ENCODE results near the gene KDM4B. TPM values are rescaled to one million over a fixed set of nuclear protein-coding genes. Genes with fewer than 3 reads are reported as not detected.

Gene KDM4B
- total RNA-seq, 1 donor from 2014 or later = 27.6 TPM

DNA sequence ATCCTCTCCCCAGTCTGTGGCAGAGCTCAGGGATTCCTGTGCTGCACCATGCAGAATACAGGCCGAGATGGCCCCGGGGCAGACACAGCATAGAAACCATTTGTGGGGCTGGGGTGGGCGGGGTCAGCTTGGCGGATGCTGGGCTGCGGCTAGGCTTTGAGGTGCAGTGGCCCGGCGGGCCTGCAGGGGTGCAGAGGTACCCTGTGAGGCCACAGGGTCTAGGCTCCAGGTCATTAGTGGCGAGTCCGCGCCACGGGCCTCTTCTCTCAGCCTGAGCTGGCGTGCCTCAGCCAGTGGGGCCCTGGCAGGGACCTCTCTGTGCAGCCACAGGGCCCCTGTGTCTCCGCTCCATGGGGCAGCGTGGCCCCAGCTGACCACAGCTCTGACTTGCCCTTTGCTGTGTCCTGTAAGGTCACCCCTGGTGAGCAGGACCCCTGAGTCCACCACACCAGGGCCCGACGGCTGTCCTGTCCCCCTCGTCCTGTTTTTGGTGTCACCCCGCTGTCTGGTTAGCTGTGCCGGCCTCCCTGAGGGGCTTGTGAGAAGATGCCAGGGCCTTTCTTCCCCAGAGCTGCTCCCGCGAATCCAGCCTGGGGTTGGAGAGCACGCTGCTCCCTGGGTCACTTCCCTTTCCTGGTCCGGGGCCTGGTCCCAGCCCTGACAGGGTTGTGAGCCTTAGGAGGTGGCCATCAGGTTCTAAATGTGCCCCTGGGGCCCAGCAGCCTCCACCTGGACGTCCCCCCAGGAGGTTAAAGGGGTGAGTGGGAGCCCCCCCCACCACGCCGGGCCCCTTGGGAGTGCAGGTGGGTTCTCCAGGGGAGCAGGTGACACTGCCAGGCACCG, 12.1 kb downstream of the KDM4B start:
- DNase-seq (ENCODE audit: low spot score) = no peak
- intact Hi-C loops (cut with DNase I) = no loop called here

DNA sequence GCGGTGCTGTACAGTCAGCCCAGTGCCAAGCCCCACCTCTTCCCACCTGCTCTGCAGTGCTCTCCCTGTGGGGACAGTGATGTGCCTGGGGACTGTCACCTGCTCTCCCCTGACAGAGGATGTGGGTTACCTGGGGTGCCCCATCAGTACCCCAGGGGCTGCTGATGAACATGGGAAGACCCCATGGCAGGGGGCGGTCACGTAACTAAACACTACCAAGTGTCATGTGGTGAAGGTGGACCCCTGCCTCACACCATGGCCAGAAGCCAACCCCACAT, 12.7 kb downstream of the KDM4B start:
- DNase-seq (ENCODE audit: low spot score) = peak; percentile 72
- intact Hi-C loops (cut with DNase I) = no loop called here

DNA sequence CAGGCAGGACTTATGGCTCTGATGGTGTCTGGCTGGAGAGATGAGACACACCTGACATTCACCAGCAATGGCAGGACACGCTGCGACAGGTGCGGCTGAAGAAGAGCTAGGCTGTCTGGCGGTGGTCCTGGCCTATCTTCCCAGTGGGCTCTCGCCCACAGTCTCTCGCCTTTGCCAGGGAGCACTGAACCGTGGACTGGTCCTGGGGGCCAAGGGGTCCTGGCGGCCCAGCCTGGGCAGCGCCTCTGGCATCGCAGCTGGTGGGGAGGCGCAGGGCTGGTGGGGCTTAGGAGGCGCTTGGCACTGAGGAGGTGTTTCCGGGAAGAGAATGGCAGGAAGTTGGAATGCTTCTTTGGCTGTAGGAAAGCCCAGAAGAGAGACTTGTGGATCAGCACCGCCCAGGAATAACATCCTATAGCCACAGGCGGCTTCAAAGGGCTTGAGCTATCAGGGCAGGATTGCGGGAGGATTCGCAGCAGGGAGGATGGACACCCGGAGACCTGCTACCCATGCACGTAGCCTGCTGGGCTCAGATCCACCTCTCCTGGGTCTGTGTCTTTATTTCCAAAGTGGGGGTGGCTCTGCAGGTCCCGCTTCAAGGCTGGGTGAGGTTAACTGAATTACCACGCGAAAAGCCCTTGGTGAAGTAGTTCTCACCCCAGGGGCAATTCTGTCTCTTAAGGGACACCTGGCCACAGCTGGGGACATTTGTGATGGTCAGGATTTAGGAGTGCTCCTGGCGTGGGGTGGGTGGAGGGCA, 14.6 kb downstream of the KDM4B start:
- peak; percentile 68 for DNase-seq (ENCODE audit: low spot score)
- intact Hi-C loops (cut with DNase I) = no loop called here

DNA sequence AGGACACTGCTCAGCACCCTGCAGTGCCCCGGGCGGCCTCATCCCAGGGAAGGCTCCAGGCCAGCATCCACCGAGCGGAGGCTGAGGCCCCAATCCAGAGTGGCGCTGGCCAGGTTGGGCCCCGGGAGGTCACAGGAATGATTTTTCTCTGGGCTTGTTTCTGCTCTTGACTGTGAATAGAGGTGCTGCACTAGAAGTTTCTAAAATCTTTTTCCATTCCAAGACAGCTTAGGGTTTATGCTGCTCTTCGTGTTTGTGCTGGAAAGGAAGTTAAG, 15.1 kb downstream of the KDM4B start:
- DNase-seq (ENCODE audit: low spot score) = no peak
- intact Hi-C loops (cut with DNase I) = no loop called here

DNA sequence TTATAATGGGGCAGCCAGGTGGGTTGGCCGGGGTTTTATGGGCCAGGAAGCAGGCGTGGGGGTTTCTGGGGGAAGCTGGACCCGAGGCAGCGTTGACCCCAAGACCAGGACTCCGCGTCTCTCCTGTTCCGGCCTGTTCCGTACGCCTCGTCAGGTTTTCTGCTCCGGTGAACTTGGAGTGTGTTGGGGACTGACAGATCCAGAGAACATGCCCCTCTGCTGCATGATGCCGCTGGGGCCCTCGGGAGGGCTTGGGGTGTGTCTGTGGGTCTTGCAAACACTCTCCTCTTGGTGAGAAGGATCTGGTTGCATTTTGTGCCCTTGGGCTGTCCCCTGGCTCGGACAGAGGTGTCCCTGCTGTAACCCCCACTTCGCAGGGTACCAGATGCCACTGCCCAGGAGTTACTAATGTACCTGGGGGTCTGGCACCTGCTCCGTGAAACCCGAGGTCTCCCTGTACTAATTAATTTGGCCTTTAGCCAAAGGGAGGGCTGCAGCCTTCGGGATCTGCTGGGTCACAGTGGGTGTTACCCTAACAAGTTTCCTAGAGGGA, 15.6 kb downstream of the KDM4B start:
- intact Hi-C loops (cut with DNase I) = no loop called here
- DNase-seq (ENCODE audit: low spot score) = no peak

DNA sequence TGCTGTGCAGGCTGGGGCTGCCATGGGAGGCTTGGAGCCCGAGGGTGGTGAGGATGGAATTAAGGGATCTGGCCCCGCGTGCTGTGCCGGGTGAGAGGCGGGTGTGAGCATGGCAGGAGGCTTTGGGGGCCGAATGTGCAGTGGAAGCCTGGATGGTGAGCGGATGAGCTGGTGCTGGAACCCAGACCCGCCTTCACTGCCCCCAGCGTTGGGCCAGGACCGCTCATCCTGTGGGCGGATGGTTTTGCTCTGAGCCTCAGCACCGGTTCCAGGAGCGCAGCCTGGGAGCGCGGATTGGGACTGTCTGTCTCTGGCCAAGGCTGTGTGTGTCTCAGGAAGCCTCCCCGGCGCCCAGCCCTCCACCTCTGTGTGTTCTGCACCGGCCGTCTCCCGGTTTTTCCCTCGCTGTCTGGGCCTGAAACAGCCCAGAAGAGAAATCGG, 16.7 kb downstream of the KDM4B start:
- DNase-seq (ENCODE audit: low spot score) = no peak
- intact Hi-C loops (cut with DNase I) = no loop called here

DNA sequence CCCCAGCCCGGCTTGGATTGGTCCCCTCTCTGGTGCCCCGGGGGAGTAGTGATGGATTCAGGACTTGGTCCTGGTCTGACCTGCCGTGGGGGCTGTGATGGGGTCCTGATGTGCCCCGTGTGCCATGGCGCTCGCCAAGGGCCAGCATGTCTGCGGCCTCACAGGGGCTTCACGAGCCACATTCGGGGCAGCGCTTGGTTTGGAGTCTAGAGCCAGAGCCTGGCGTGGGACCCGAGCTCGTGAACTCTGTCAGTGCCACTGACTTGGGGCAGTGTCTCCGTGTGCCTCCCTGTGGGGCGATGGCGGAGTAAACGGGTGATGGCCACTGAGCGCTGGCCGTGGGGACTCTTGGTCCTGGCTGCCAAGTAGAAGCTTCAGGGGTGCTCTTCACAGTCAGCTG, 17.1 kb downstream of the KDM4B start:
- intact Hi-C loops (cut with DNase I) = no loop called here
- DNase-seq (ENCODE audit: low spot score) = no peak

DNA sequence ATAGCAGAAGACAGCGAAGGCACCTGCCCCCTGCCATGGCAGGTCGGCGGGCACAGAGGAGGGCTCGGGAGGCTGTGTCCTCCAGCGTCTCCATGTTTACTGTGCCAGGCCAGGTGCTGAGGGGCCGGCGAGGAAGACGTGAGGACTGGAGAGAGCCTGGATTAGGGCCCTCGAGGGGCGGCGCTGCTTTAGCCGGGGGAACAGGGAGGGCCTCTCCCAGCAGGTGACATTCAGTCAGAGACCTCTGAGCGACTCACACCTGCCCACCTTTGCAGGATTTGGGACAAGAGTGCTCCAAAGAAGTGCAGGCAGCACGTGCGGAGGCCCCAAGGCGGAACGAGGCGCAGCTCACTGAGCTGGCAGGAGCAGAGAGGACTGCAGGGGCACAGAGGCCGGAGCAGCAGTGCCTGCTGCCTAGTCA, 17.6 kb downstream of the KDM4B start:
- DNase-seq (ENCODE audit: low spot score) = peak; percentile 68
- intact Hi-C loops (cut with DNase I) = no loop called here

DNA sequence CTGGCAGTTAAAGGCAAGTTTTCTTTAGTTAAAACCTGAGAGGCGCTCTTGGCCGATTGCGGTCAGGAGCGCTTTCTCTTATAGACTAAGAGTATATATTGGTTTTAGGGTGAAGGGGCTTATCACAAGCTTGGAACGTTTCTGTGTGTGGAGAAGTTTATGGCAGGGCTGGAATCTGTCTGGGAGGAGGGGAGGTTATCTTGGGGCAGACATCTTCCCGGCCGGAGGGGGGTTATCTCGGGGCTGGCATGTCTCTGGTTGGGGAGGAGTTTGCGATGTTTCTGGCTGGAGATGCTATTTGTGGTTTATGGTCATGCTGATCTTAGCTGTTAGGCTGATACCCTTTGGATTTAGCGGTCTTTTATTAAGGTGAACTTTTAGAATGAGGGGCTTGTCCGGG, 18.3 kb downstream of the KDM4B start:
- intact Hi-C loops (cut with DNase I) = no loop called here
- DNase-seq (ENCODE audit: low spot score) = no peak

DNA sequence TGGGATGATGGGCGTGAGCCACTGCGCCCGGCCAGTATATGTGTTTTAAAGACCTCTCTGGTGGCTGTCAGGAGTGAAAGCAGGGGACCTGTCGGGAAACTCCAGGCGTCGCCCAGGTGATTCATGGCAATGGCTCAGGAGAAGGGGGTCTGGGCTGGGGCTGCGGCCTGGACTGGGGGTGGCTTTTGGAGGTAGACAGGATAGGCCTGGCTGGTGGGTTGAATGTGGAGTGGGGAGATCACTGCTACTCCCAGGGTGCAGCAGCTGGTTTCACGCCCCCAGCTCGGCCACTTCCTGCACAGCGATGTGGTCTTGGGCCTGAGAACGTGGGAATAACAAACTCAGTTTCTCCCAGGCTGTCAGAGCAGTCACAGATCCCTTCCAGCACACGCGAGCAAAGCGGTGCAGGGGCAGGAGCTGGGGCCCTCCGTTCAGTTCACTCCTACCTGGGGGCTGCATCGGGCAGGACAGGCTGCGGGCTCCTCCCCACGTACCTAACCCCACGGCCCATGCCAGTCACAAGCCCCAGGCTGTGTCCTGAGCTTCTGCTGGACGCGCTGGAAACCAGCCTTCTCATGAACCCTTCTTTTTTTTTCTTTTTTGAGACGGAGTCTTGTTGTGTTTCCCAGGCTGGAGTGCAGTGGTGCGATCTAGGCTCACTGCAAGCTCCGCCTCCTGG, 18.9 kb downstream of the KDM4B start:
- intact Hi-C loops (cut with DNase I) = no loop called here
- no peak for DNase-seq (ENCODE audit: low spot score)

DNA sequence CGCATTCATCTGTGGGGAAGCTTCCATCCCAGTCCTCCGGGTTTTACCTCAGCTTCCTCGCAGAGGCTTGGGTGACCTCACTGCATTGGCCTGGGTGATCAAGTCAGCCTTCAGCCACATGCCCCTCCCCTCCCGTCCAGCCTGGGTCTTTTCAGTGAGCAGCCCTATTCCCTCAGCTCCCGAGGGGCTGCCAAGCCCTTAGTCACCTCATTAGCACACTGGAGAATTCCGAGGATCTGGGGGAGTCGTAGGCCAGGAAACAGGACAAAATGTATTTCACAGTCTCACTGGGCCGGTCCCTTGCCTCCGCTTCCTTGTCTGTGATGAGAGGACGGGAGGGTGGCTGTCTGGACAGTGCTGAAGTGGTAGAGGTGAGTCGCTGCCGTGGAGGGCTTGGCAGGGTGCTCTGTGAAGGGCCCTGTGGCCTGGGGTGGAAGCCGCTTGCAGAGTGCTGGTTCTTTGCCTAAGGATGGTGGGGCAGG, 19.9 kb downstream of the KDM4B start:
- intact Hi-C loops (cut with DNase I) = no loop called here
- no peak for DNase-seq (ENCODE audit: low spot score)

DNA sequence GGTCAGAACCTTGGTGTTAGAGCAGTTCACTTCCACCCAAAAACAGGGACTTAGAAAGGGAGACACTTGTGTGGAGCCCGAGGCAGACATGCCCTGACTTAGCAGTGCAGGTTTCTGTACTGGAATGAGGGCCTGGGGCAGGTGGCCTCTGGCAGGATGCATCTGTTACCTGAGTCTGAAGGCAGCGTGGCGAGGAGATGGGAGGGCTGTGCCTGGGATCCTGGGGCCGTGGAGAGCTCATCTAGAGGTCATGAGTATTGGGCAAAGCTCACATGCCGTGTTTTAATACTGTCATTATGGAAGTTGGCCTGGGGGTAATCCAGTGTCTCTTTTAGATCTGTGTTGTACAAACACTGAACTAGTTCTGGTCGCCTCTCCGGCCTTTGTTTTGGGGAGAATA, 21.4 kb downstream of the KDM4B start:
- intact Hi-C loops (cut with DNase I) = no loop called here
- no peak for DNase-seq (ENCODE audit: low spot score)

DNA sequence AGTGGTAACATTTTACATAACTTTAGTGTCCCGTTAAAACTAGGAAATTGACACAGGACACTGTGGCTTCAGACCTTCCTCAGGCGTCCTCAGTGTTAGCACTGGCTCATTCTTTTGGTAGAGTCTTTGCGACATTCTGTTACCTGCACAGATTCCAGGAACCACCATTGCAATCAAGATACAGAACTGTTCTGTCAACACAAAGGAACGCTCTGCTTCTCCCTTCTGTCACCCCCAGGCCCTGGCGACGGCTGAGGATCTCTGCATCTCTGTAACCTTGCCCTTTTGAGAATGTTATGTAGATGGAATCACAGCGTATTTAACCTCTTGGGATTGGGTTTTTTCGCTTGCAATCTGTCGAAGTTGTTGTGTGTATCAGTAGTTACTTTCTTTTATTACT, 22.6 kb downstream of the KDM4B start:
- no peak for DNase-seq (ENCODE audit: low spot score)
- intact Hi-C loops (cut with DNase I) = no loop called here

DNA sequence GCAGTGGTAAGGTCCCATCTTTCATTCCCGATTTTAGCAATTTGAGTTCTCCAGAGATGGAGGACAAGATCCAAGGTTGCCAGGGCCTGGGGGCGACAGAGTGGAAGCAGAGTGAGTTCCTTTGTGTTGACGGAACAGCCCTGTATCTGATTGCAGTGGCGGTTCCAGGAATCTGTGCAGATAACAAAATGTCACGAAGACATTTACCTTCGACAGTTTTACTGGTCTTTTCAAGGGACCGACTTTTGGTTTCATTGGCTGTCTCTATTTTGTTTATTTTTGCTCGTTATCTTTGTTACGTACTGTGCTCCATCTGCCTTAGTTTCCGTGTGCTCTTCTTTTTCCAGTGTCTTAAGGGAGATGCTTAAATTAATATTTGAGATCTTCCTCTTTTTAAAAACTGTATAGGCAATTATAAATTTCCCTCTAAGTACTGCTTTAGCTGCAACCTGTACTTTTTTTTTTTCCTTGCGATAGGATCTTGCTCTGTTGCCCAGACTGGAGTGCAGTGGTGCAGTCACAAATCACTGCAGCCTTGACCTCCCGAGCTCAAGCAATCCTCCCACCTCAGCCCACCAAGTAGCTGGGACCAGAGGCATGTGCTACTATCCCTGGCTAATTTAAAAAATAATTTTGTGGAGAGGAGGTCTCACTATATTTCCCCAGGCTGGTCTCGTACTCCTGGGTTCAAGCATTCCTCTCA, 23.2 kb downstream of the KDM4B start:
- intact Hi-C loops (cut with DNase I) = no loop called here
- no peak for DNase-seq (ENCODE audit: low spot score)

DNA sequence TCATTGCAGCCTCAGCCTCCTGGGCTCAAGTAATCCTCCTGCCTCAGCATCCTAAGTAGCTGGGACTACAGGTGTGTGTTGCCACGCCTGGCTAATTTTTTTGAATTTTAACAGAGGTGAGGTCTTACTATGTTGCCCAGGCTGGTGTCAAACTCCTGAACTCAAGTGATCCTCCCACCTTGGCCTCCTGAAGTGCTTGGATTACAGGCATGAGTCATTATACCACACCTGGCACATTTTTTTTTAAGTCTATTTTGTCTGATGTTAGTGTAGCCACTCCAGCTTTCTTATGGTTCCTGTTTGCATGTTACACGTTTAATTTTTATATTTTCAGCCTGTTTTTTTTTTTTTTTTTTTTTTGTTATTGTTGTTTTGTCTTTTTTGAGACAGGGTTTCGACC, 24.8 kb downstream of the KDM4B start:
- intact Hi-C loops (cut with DNase I) = no loop called here
- no peak for DNase-seq (ENCODE audit: low spot score)

DNA sequence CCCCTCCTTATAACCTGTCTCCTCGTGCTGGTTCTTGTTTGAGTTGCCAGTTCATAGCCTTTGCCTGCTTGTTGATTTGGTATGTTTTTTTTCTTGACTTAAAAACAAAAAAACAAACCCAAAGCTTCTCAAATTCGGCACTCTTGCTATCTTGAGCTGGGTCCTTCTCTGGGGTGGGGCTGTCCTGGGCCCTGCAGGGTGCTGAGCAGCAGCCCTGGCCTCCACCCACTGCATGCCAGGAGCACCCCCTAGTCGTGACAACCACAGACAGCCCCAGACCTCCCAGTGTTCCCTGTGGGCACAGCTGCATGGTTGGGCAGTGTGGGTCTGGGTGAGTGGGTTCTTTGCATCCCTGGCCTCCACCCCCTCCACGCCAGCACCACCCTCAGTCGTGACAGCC, 27.8 kb downstream of the KDM4B start:
- intact Hi-C loops (cut with DNase I) = no loop called here
- no peak for DNase-seq (ENCODE audit: low spot score)

DNA sequence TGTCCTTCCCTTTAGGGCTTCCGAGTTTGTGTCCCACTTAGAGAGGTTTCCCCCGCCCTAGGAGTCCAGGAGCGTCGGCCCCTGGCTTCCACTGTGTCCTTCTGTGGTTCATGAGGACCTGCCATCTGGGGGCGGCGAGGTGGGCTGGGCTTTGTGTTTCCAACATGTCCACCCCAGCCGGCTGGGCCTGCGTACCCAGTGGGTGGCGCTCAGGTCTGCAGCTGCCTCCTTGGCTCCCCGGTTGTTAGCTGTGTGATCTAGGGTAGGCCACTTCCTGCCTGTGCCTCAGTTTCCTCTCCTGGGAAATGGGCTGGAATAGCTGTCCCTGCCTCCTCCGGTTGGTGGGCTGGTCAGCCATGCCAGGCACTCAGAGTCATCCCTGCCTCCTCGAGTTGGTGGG, 28.4 kb downstream of the KDM4B start:
- intact Hi-C loops (cut with DNase I) = no loop called here
- no peak for DNase-seq (ENCODE audit: low spot score)

DNA sequence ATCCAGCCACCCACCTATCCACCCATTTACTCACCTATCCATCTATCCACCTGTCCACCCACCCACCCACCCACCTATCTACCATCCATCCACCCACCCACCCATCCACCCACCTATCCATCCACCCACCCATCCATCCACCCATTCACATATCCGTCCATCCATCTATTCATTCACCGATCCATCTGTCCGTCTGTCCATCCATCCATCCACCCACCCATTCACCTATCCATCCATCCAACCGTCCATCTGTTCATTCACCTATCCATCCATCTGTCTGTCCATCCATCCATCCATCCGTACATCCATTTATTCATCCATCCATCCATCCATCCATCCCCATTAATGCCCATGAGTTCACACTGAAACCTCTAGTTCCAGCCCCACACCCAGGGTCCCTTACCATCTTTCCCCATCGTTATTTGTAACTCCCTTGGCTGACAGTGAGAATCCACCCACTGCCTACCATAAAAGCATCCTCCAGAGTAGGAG, 31.3 kb downstream of the KDM4B start:
- intact Hi-C loops (cut with DNase I) = no loop called here
- DNase-seq (ENCODE audit: low spot score) = no peak

DNA sequence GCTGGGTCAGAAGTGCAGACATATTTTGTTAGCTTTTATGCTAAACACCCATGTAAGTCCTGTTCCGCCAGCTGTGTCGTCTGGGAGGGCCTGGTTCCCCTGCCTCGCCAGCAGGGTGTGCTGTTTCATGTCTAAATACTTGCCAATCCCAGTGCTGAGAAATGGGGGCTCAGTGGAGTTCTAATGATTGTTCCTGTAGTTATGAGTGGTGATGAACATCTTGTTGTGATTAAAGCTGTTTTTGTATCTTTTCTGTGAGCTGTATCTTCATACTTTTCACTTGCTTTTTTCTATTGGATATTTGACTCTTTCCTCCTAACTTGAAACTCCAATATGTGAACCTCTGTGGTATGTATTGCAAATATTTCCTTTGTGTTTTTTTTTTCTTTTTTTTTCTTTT, 32.7 kb downstream of the KDM4B start:
- DNase-seq (ENCODE audit: low spot score) = no peak
- intact Hi-C loops (cut with DNase I) = no loop called here

DNA sequence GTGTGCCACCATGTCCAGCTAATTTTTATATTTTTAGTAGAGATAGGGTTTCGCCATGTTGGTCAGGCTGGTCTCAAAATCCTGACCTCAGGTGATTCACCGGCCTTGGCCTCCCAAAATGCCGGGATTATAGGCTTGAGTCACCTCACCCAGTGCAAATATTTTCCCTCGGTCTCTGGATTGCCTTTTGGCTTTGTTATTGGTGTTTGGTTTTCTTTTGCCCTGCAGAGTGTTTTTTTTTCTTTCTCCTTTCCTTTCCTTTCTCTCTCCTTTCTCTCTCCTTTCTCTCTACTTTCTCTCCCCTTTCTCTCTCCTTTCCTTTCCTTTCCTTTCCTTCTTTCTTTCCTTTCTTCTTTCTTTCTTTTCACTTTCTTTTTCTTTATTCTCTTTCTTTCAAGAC, 33.2 kb downstream of the KDM4B start:
- intact Hi-C loops (cut with DNase I) = no loop called here
- DNase-seq (ENCODE audit: low spot score) = no peak

Measured in cardiac septum (tissue), 1 donor.